Measurements from ENCODE around the gene UBE2E2. TPM values are rescaled to one million over a fixed set of nuclear protein-coding genes. Genes with fewer than 3 reads are reported as not detected.

The UBE2E2 gene
- total and polyA plus RNA-seq, 2 experiments from 2014 or later = 140 to 246 TPM

DNA sequence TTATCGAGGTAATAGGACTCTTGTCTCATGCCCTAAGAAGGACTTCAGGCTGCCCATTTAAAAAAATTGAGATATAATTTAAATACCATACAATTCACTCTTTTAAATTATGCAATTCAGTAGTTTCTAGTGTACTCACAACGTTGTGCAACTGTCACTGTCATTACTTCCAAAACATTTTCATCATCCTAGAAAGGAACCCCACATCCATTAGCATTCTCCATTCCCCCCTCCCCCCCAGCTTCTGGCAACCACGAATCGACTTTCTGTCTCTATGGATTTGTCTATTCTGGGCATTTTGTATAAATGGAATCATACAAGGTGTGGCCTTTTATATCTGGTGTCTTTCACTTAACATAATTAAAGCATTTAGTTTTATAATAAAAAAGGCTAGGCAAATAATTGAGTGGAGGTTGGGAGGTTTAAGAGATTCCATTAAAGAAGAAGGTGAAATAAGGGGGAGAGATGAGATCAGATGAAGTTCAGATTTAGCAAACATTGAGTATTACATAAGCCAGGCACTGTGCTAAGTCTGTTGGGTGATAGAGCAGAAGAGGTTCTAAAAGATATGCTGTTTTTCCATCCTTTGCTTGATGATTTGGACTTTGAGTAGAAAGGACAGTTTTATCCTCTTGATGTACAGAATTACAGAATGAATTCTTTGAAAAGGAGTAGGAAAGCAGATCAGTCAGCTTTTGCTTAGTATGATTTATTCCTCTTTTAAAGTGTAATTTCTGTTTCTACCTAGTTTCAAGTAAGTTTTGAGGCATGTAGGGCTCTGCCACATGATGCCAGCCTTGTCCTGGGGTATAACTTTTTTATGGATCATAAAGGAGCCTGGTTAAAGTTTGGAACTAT, 36.3 kb downstream of the UBE2E2 start:
- no peak overlapping the region for H3K27ac ChIP-seq
- no peaks in the 10 kb centered on the region for H3K36me3 ChIP-seq
- peaks cover 7% of the 10 kb centered on the region for H3K4me1 ChIP-seq (ENCODE audit: low read depth)
- no peaks in the 10 kb centered on the region for H3K27me3 ChIP-seq
- DNase-seq (ENCODE audit: low read depth in 1 of 2, low spot score in 1 of 2) = no peak
- no peaks in the 10 kb centered on the region for H3K9me3 ChIP-seq (ENCODE audit: low read depth)
- no peak overlapping the region for H3K4me3 ChIP-seq
- TF ChIP-seq CTCF (IDR thresholded peaks at IDR 0.05; ENCODE audit: low read depth, low read length) = no peak

- TF ChIP-seq CTCF (IDR thresholded peaks at IDR 0.05; ENCODE audit: low read depth, low read length) = no peak
- no peaks in the 10 kb centered on the region for H3K9me3 ChIP-seq (ENCODE audit: low read depth)
- no peak overlapping the region for H3K4me3 ChIP-seq
- H3K36me3 ChIP-seq = no peaks in the 10 kb centered on the region
- peaks cover 7% of the 10 kb centered on the region for H3K4me1 ChIP-seq (ENCODE audit: low read depth)
- H3K27ac ChIP-seq = no peak overlapping the region
- H3K27me3 ChIP-seq = no peaks in the 10 kb centered on the region
- DNase-seq (ENCODE audit: low read depth in 1 of 2, low spot score in 1 of 2) = no peak
Observed at GRCh38 chr3:23240171-23240785, 37.2 kb downstream of the UBE2E2 start.

DNA sequence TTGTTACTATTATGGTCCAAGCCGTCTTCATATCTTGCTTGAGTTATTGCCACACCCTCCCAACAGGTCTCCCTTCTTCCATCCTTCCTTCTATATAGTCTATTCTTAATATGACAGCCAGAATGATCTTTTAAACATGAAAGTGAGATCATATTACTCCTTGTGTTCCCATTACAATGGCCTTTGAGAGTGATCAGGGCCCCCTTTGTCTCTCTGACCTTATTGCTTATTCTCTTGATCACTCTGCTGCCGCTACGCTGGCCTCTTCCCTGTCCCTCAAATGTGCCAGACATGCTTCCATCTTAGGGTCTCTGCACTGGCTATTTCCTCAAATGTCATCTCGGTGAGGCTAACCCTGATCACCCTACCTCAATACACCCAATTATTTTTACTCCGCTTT, 38.1 kb downstream of the UBE2E2 start:
- no peaks in the 10 kb centered on the region for H3K9me3 ChIP-seq (ENCODE audit: low read depth)
- no peak for TF ChIP-seq CTCF (IDR thresholded peaks at IDR 0.05; ENCODE audit: low read depth, low read length)
- no peak for DNase-seq (ENCODE audit: low read depth in 1 of 2, low spot score in 1 of 2)
- H3K27me3 ChIP-seq = no peaks in the 10 kb centered on the region
- peaks cover 7% of the 10 kb centered on the region for H3K4me1 ChIP-seq (ENCODE audit: low read depth)
- H3K27ac ChIP-seq = no peak overlapping the region
- H3K36me3 ChIP-seq = no peaks in the 10 kb centered on the region
- no peak overlapping the region for H3K4me3 ChIP-seq

DNA sequence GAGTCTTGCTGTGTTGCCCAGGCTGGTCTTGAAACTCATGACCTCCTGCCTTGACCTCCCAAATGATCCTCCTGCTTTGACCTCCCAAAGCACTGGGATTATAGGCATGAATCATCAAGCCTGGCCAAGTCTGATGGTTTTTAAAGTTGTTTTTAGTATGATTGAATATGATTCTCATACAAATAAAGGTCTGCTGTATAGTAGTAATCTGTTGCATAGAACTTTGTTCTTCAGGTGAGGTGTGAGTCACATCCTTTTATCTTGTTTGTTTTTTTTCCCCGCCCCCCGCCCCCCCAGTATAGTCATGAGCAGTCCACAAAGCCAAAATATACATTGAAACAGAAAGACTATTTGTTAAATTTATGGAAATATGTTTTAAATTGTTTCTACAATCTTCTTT, 39.0 kb downstream of the UBE2E2 start:
- DNase-seq (ENCODE audit: low read depth in 1 of 2, low spot score in 1 of 2) = no peak

More for the DNA sequence above, 39.0 kb downstream of the UBE2E2 start:
- Histone ChIP-seq H3K4me1 (ENCODE audit: low read depth) (peaks cover 7% of the 10 kb centered on the region), H3K4me3 (no peak overlapping the region), H3K27me3 (no peaks in the 10 kb centered on the region), H3K27ac (no peak overlapping the region), H3K9me3 (ENCODE audit: low read depth) (no peaks in the 10 kb centered on the region), H3K36me3 (no peaks in the 10 kb centered on the region)
- TF ChIP-seq CTCF (IDR thresholded peaks at IDR 0.05; ENCODE audit: low read depth, low read length) = no peak
